Lower leg skin (tissue), 4 donors: Measurements from ENCODE around the gene CDKN2C. TPM values are rescaled to one million over a fixed set of nuclear protein-coding genes. Genes with fewer than 3 reads are reported as not detected.

ENCODE experiments used
- DNase-seq, 2 donors: peaks; one replicate each; pipeline ENCODE4 v3.0.0-alpha.2; 2019; ENCODE audit warnings: low spot score in 2 of 2
- H3K4me3 ChIP-seq: fragments of 200-600 bp; sonication (generic); 2 replicates; pipeline ENCODE4 v1.5.1; 2017; ENCODE audit warnings: mild to moderate bottlenecking, low read depth; ENCODE audit not compliant: poor library complexity, severe bottlenecking
- CTCF ChIP-seq, 3 donors: fragments of 450-650 bp; IDR thresholded peaks; one replicate each; pipeline ENCODE4 v1.5.1; 2016; ENCODE audit warnings: antibody characterized with exemption in 3 of 3, mild to moderate bottlenecking in 3 of 3, moderate library complexity in 2 of 3
- POLR2A ChIP-seq, 2 donors: fragments of 450-650 bp; IDR thresholded peaks; one replicate each; pipeline ENCODE4 v1.6.1; 2016 to 2017; ENCODE audit warnings: antibody characterized with exemption in 2 of 2, mild to moderate bottlenecking in 1 of 2, moderate library complexity in 1 of 2
- WGBS, 2 donors: methylation state at CpG; one replicate each; pipeline ENCODE4 v1.1.5; 2018; 5-methylcytosine and 5-hydroxymethylcytosine counted together
- intact Hi-C: fragments of 100-400 bp; cut with DNase I; formaldehyde crosslinking; loops from one replicate; pipeline ENCODE4 v1.15.0; 2023; ENCODE audit warnings: low total_unique reads
- total RNA-seq, 4 donors: library from RNA; depleted of rRNA; stranded (reverse); fragments of >200 nt; gene quantifications; one replicate each; pipeline ENCODE4 v1.1.0, GENCODE V29; 2016

Gene CDKN2C
- total RNA-seq, 4 donors from 2014 or later = 10.1 to 20.0 (median 16.2) TPM

- intact Hi-C loops = no loop called here
- WGBS, 2 donors = 88 to 98% methylated on average over 1 of the region's 1 CpG
Measured at GRCh38 chr1:51014878-51015277, 44.8 kb downstream of the CDKN2C start.

GRCh38 chr1:51019811-51020210, 49.8 kb downstream of the CDKN2C start:
- no peak for TF ChIP-seq CTCF (IDR thresholded peaks at IDR 0.05)
- TF ChIP-seq POLR2A (IDR thresholded peaks at IDR 0.05) = no peak
- no peak overlapping the region for H3K4me3 ChIP-seq
- no peak for DNase-seq
- intact Hi-C loops = no loop called here

More at GRCh38 chr1:51014878-51015277, 44.8 kb downstream of the CDKN2C start:
- TF ChIP-seq POLR2A (IDR thresholded peaks at IDR 0.05) = no peak
- TF ChIP-seq CTCF (IDR thresholded peaks at IDR 0.05) = no peak
- H3K4me3 ChIP-seq = no peak overlapping the region
- DNase-seq = no peak

Other genes with a start within 250 kb of the CDKN2C start
- gene FAF1, start 10.0 kb upstream of the CDKN2C start, total RNA-seq = 10 to 100 TPM; 33.8 to 55.8 (median 45.6) TPM
- not detected for gene C1orf185, start 132.0 kb downstream of the CDKN2C start, total RNA-seq